BJ (cell line): Measurements from ENCODE around the gene ZSWIM4. TPM values are rescaled to one million over a fixed set of nuclear protein-coding genes. Genes with fewer than 3 reads are reported as not detected.

Source experiments
- polyA plus RNA-seq: library from polyadenylated mRNA; depleted of rRNA; stranded (reverse); fragments of >200 nt; gene quantifications from 2 replicates; pipeline ENCODE4 v1.2.3, GENCODE V29; 2011; rRNA removed
- small RNA-seq: library from RNA; depleted of rRNA; stranded (forward); fragments of <200 nt; gene quantifications from one replicate; pipeline ENCODE3, GENCODE V24; 2012; ENCODE audit warnings: low replicate concordance, low read depth; ENCODE audit not compliant: insufficient read length

ZSWIM4 gene
- polyA plus RNA-seq, 1 experiment = 5.7 TPM

Small RNA genes lying within 50 kb of the gene (small RNA-seq; reads per million reads assigned to genes)
- 40.2 reads per million, percentile 88 among the genes with 10 or more reads in this experiment for gene MIR181C
- gene MIR181D = 15.2 reads per million, percentile 81 among the genes with 10 or more reads in this experiment
- not detected for gene RN7SL619P

Other genes starting within 250 kb of the ZSWIM4 start
- gene MRI1, start 30.9 kb upstream of the ZSWIM4 start, polyA plus RNA-seq = 28.4 and 42.1 TPM in 2 replicates
- gene C19orf53, start 21.0 kb upstream of the ZSWIM4 start, polyA plus RNA-seq = 220 and 276 TPM in 2 replicates
- 0.20 and 0.55 TPM in 2 replicates for gene NANOS3, start 81.7 kb downstream of the ZSWIM4 start, polyA plus RNA-seq
- 0.38 and 0.94 TPM in 2 replicates for gene BRME1, start 110.7 kb downstream of the ZSWIM4 start, polyA plus RNA-seq
- gene CC2D1A, start 110.8 kb downstream of the ZSWIM4 start, polyA plus RNA-seq = 8.0 and 13.1 TPM in 2 replicates
- gene PODNL1, start 143.0 kb downstream of the ZSWIM4 start, polyA plus RNA-seq = 12.5 and 18.6 TPM in 2 replicates
- gene DCAF15, start 157.1 kb downstream of the ZSWIM4 start, polyA plus RNA-seq = 11.0 and 20.0 TPM in 2 replicates
- gene RFX1, start 210.9 kb downstream of the ZSWIM4 start, polyA plus RNA-seq = 0.37 and 0.78 TPM in 2 replicates
- gene RLN3, start 232.7 kb downstream of the ZSWIM4 start, polyA plus RNA-seq = not detected in 2 replicates
- 4.4 and 6.6 TPM in 2 replicates for gene IL27RA, start 236.3 kb downstream of the ZSWIM4 start, polyA plus RNA-seq